Measurements from ENCODE around the gene BBC3.
A peak's percentile ranks its signal among the peaks of the same experiment; 100 is the strongest.
"Not testable (repeated sequence)": the region's sequence is repeated elsewhere in the genome, so short reads cannot be mapped to it uniquely, and the experiment has no call there.

The BBC3 gene

GRCh38 chr19:47266401-47266941 lies 35.5 kb upstream of the BBC3 start:
- no peaks in the 10 kb centered on the region for H3K27me3 Mint-ChIP-seq (ENCODE audit: low read depth)
- no peak overlapping the region for H3K27ac Mint-ChIP-seq
- no peak overlapping the region for H3K4me3 Mint-ChIP-seq
- H3K9me3 Mint-ChIP-seq = no peaks in the 10 kb centered on the region
- H3K4me1 Mint-ChIP-seq (ENCODE audit: low read depth) = no peaks in the 10 kb centered on the region
- peaks cover 34% of the 10 kb centered on the region for H3K36me3 Mint-ChIP-seq (ENCODE audit: low read depth)

DNA sequence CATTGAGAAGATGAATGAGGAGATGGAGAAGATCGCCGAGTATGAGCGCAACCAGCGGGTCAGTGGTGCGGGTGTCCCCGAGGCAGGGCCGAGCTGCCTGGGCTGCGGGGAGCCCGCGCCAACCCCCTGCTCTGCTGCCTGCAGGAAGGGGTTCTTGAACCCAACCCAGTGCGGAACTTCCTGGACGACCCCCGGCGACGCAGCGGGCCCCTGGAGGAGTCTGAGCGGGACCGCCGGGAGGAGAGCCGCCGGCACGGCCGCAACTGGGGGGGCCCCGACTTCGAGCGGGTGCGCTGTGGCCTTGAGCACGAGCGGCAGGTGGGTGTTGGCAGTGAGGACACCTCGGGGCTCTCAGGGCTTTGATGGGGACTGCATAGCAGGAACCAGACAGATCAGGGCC lies 33.6 kb upstream of the BBC3 start:
- Mint-ChIP-seq H3K27me3 (ENCODE audit: low read depth) (no peaks in the 10 kb centered on the region), H3K36me3 (ENCODE audit: low read depth) (peaks cover 38% of the 10 kb centered on the region)

DNA sequence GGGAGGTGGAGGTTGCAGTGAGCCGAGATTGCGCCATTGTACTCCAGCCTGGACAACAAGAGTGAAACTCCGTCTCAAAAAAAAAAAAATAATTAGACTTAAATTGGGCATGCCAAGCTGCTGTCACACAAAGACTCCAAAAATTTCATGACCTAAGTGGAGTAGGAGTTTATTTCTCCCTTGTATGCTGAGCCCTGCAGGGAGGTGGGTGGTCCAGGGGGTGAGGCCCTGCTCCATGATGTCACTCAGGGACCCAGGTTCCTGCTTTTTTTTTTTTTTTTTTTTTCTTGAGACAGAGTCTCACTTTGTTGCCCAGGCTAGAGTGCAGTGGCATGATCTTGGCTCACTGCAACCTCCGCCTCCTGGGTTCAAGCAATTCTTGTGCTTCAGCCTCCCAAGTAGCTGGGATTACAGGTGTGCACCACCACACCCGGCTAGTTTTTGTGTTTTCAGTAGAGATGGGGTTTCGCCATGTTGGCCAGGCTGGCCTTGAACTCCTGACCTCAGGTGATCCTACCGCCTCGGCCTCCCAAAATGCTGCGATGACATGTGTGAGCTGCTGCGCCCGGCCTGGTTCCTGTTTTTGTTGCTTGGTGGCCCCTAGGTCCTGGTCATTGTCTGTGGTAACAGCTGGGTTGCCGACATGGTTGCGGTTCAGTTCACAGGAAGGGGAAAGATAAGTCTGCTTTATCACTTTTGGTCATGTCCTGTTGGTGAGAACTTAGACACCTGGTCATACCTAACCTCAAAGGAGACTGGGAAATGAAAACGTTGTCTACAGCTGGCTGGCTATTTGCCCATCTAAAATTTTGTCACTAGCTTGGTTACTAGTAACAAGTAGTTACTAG lies 31.2 kb upstream of the BBC3 start:
- H3K4me3 Mint-ChIP-seq; H3K27ac Mint-ChIP-seq; H3K27me3 Mint-ChIP-seq (ENCODE audit: low read depth); H3K9me3 Mint-ChIP-seq: not testable (repeated sequence)
- Mint-ChIP-seq H3K36me3 (ENCODE audit: low read depth) (peaks cover 55% of the 10 kb centered on the region), H3K4me1 (ENCODE audit: low read depth) (peaks cover 25% of the 10 kb centered on the region)

More for the DNA sequence above, 33.6 kb upstream of the BBC3 start:
- Mint-ChIP-seq H3K9me3 (no peaks in the 10 kb centered on the region), H3K4me3 (no peak overlapping the region), H3K4me1 (ENCODE audit: low read depth) (peaks cover 6% of the 10 kb centered on the region), H3K27ac (no peak overlapping the region)

DNA sequence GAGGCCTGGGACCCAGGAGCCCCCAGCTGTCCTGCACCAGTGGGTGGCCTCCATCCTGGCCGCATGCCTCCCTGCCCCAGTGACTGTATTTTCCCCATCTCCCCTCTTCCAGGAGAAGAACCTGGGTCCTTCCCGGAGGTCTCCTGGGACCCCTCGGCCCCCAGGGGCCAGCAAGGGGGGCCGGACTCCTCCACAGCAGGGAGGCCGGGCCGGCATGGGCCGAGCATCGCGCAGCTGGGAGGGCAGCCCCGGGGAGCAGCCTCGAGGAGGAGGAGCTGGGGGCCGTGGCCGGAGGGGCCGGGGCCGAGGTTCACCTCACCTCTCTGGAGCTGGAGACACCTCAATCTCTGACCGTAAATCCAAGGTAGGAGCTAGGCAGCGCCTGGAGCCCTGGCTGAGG lies 29.5 kb upstream of the BBC3 start:
- Mint-ChIP-seq H3K27ac (no peak overlapping the region), H3K27me3 (ENCODE audit: low read depth) (no peaks in the 10 kb centered on the region), H3K36me3 (ENCODE audit: low read depth) (peaks cover 45% of the 10 kb centered on the region), H3K4me3 (peak overlapping the region; percentile 23), H3K4me1 (ENCODE audit: low read depth) (peaks cover 27% of the 10 kb centered on the region), H3K9me3 (no peaks in the 10 kb centered on the region)

DNA sequence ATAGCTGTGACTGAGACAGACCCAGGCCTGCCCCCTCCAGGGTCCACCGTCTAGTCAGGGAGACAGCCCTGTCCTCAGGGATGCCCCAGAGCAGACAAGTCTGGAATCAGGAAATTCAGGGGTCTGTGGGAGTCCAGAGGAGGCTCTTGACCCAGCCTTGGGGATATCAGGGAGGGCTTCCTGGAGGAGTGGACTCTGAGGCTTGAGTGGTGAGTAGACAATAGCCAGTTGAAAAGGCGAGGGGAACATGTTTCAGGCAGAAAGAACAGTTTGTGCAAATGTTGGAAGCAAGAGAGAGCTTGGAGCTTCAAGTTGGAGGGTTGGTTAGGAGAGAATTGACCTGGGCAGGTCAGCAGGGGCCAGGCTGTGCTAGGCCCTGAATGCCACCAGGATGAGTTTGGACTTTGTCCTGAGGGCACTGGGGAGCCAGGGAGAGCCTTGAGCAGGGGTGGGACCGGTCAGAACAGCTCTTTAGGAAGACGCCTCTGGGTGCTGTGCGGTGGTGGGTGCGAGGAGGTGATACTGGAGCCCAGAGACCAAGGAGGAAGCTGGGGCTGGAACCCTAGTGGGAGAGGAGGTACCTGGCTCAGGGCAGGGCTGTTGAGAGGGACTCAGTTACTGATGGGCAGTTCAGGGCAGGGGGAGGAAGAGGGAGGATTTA lies 28.0 kb upstream of the BBC3 start:
- Mint-ChIP-seq H3K27ac (peak overlapping the region; percentile 15), H3K4me1 (ENCODE audit: low read depth) (peaks cover 27% of the 10 kb centered on the region), H3K9me3 (no peaks in the 10 kb centered on the region), H3K36me3 (ENCODE audit: low read depth) (peaks cover 38% of the 10 kb centered on the region), H3K27me3 (ENCODE audit: low read depth) (no peaks in the 10 kb centered on the region), H3K4me3 (peak overlapping the region; percentile 62)

DNA sequence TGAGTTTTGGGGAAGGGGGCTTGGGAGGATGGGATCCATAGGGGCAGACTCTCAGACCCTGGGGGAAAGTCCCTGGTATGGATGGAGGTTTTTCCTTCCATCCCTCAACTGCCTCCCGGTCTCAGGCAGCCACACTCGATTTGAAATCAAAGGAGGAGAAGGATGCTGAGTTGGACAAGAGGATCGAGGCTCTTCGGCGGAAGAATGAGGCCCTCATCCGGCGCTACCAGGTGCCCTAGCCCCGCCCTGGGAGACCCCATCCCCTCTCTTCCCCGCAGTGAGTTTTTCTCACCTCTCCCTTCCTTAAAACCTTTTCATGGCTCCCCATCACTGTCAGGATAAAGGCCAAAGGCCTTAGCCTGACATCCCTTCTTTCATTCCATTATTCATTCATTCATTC lies 27.4 kb upstream of the BBC3 start:
- Mint-ChIP-seq H3K9me3 (no peaks in the 10 kb centered on the region), H3K27ac (no peak overlapping the region), H3K27me3 (ENCODE audit: low read depth) (no peaks in the 10 kb centered on the region), H3K4me1 (ENCODE audit: low read depth) (peaks cover 27% of the 10 kb centered on the region), H3K36me3 (ENCODE audit: low read depth) (peaks cover 38% of the 10 kb centered on the region), H3K4me3 (peak overlapping the region; percentile 95)

DNA sequence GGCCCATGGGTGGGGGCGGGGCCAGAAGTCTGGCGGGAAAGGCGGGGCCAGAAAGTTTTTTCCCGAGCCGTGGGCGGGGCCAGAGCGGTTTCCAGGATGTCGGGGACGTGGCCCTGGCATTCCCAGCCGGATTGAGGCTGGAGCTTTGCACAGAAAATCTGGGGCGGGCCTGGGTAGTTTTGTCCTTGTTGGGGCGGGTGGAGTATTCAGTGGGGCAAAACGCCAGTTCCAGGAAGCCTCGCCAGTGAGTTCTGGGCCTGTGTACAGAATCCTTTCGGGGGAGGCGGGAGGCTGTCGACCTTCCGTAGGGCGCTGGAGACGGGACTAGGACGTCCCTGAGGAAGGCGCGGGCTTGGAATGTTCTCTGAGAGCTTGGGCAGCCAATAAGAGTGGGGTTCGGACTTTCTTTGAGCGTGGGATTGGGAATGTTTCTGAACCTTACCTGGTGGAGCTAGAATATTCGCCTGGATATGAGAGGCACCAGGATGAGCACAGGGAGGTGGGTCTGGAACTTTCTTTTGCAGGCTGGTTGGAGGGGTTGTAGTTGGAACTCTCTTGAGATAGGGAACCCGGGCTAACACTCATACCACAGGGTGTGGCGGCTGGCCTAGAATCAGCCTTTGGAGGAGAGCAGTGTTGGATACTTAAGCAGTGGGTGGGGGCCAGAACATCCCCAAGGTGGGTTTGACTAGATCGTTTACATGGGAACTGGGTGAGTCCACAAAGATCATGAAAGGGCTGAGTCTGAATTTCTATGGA lies 26.6 kb upstream of the BBC3 start:
- H3K4me1 Mint-ChIP-seq (ENCODE audit: low read depth) = peaks cover 27% of the 10 kb centered on the region
- H3K4me3 Mint-ChIP-seq = peak overlapping the region; percentile 95
- peaks cover 37% of the 10 kb centered on the region for H3K36me3 Mint-ChIP-seq (ENCODE audit: low read depth)
- H3K27me3 Mint-ChIP-seq (ENCODE audit: low read depth) = no peaks in the 10 kb centered on the region
- H3K9me3 Mint-ChIP-seq = no peaks in the 10 kb centered on the region
- peak overlapping the region; percentile 90 for H3K27ac Mint-ChIP-seq

GRCh38 chr19:47256693-47257410 lies 25.9 kb upstream of the BBC3 start:
- H3K4me1 Mint-ChIP-seq (ENCODE audit: low read depth) = peaks cover 27% of the 10 kb centered on the region
- H3K4me3 Mint-ChIP-seq = peak overlapping the region; percentile 95
- peaks cover 33% of the 10 kb centered on the region for H3K36me3 Mint-ChIP-seq (ENCODE audit: low read depth)
- H3K9me3 Mint-ChIP-seq = no peaks in the 10 kb centered on the region
- no peaks in the 10 kb centered on the region for H3K27me3 Mint-ChIP-seq (ENCODE audit: low read depth)
- H3K27ac Mint-ChIP-seq = peak overlapping the region; percentile 90

GRCh38 chr19:47255879-47256692 lies 25.1 kb upstream of the BBC3 start, which contains the start of gene CCDC9:
Gene CCDC9 (plus strand): TSS chr19:47256525. CDS start chr19:47258401, 1,876 bp downstream.
- Mint-ChIP-seq H3K4me3 (peak within 1 kb of the TSS; percentile 95), H3K4me1 (ENCODE audit: low read depth) (peaks cover 26% of the 10 kb centered on the region)

DNA sequence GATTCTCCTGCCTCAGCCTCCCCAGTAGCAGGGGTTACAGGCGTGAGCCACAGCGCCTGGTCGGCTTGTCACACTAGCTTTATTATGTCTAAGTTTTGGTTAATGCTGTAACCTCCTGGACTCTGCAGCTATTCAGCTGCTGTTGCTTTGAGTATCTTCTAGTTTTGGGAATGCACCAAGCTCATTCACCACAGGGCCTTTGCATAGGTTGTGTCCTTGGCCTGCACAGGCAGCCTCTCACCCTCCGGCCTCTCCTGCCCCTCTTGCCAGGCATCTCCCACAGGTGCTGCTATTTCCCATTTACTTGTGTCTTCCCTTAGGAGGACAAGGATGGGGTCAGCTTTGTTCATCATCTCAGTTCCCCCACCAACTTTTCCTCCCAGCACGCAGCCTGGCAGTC lies 23.0 kb upstream of the BBC3 start:
- no peaks in the 10 kb centered on the region for H3K9me3 Mint-ChIP-seq
- no peaks in the 10 kb centered on the region for H3K27me3 Mint-ChIP-seq (ENCODE audit: low read depth)
- peak overlapping the region; percentile 21 for H3K27ac Mint-ChIP-seq
- H3K4me1 Mint-ChIP-seq (ENCODE audit: low read depth) = peaks cover 18% of the 10 kb centered on the region
- no peak overlapping the region for H3K4me3 Mint-ChIP-seq
- H3K36me3 Mint-ChIP-seq (ENCODE audit: low read depth) = peaks cover 12% of the 10 kb centered on the region

More at GRCh38 chr19:47255879-47256692, 25.1 kb upstream of the BBC3 start, which contains the start of gene CCDC9:
- no peaks in the 10 kb centered on the region for H3K9me3 Mint-ChIP-seq
- no peaks in the 10 kb centered on the region for H3K27me3 Mint-ChIP-seq (ENCODE audit: low read depth)
- H3K36me3 Mint-ChIP-seq (ENCODE audit: low read depth) = peaks cover 30% of the 10 kb centered on the region
- H3K27ac Mint-ChIP-seq = peak within 1 kb of the TSS; percentile 90

DNA sequence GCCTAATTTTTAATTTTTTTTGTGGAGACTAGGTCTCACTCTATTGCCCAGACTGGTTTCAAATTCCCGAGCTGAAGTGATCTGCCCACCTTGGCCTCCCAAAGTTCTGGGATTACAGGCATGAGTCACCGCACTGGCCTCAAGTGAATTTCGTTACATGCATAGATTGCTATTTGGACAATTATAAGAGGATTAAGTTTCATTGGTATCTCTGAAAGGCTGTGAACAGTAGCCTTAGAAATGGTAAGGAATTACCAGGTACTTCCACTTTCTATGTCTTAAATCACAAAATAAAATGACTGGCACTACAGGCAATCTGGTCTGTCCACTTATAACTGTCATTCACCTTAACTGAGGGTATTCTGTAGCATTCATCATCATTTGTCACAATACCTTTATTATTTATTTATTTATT lies 22.5 kb upstream of the BBC3 start:
- peaks cover 13% of the 10 kb centered on the region for H3K4me1 Mint-ChIP-seq (ENCODE audit: low read depth)
- H3K27ac Mint-ChIP-seq = no peak overlapping the region
- no peaks in the 10 kb centered on the region for H3K27me3 Mint-ChIP-seq (ENCODE audit: low read depth)
- H3K4me3 Mint-ChIP-seq = no peak overlapping the region
- peaks cover 8% of the 10 kb centered on the region for H3K36me3 Mint-ChIP-seq (ENCODE audit: low read depth)
- no peaks in the 10 kb centered on the region for H3K9me3 Mint-ChIP-seq

GRCh38 chr19:47253016-47253415 lies 22.0 kb upstream of the BBC3 start:
- H3K27me3 Mint-ChIP-seq (ENCODE audit: low read depth); H3K36me3 Mint-ChIP-seq (ENCODE audit: low read depth); H3K27ac Mint-ChIP-seq; H3K4me3 Mint-ChIP-seq; H3K9me3 Mint-ChIP-seq: not testable (repeated sequence)
- H3K4me1 Mint-ChIP-seq (ENCODE audit: low read depth) = peaks cover 12% of the 10 kb centered on the region

- Mint-ChIP-seq H3K4me1 (ENCODE audit: low read depth) (peaks cover 20% of the 10 kb centered on the region), H3K27ac (peak overlapping the region; percentile 26), H3K4me3 (no peak overlapping the region), H3K36me3 (ENCODE audit: low read depth) (no peaks in the 10 kb centered on the region), H3K9me3 (no peaks in the 10 kb centered on the region), H3K27me3 (ENCODE audit: low read depth) (no peaks in the 10 kb centered on the region)
Observed at GRCh38 chr19:47247308-47247990, 16.4 kb upstream of the BBC3 start.
